Pancreas (tissue), 10 donors: Measurements from ENCODE around the gene GRB10. TPM values are rescaled to one million over a fixed set of nuclear protein-coding genes. Genes with fewer than 3 reads are reported as not detected.

Experiments
- ATAC-seq, 4 donors: fragments of 200-7000 bp; cut with Tn5 transposase; one replicate each; pipeline versions ENCODE4 v1.8.0 to v1.9.1; 2020; ENCODE audit warnings: mild to moderate bottlenecking in 4 of 4, moderate library complexity in 4 of 4
- DNase-seq, 6 donors: peaks; one replicate each; pipeline ENCODE4 v3.0.0-alpha.2; 2020
- FAIRE-seq: peaks from 2 replicates; lab custom pipeline; 2012; peaks lifted over from hg19 to GRCh38; lab: Jason Lieb, UNC
- H3K27ac ChIP-seq, 4 donors: fragments of 200-600 bp; sonication (generic); 1 replicate in 3 of 4; 2 replicates in 1 of 4; pipeline versions ENCODE4 v1.5.0 to v1.8.0; 2020
- H3K27me3 ChIP-seq, 4 donors: fragments of 200-600 bp; one replicate each; pipeline ENCODE4 v1.8.0; 2021
- H3K36me3 ChIP-seq, 3 donors: fragments of 200-600 bp; sonication (generic) in 1 of 3; one replicate each; pipeline versions ENCODE4 v1.5.0 to v1.8.0; 2020 to 2021
- H3K4me1 ChIP-seq, 3 donors: fragments of 200-600 bp; one replicate each; pipeline ENCODE4 v1.8.0; 2021
- H3K4me3 ChIP-seq, 4 donors: fragments of 200-600 bp; sonication (generic) in 2 of 4; one replicate each; pipeline versions ENCODE4 v1.5.0 to v1.8.0; 2020 to 2021
- H3K9me3 ChIP-seq, 4 donors: fragments of 200-600 bp; one replicate each; pipeline ENCODE4 v1.8.0; 2021
- WGBS, 2 donors: extraction: QIAGEN DNeasy Blood & Tissue Kit; methylation state at CpG; one replicate each; pipeline ENCODE4 v1.1.7; 2013; 5-methylcytosine and 5-hydroxymethylcytosine counted together
- intact Hi-C, 3 donors: fragments of 100-400 bp; cut with DNase I; formaldehyde crosslinking; loops; one replicate each; pipeline versions ENCODE4 v1.11.1 to v1.14.2; 2022
- polyA plus RNA-seq, 2 donors: library from polyadenylated mRNA; stranded (reverse); fragments of 200-250 nt; gene quantifications; one replicate each; pipeline ENCODE4 v1.2.3, GENCODE V29; 2013
- total RNA-seq, 6 donors: library from RNA; stranded (reverse); fragmentation: NEBNext Ultra II Directional in 4 of 6; extraction: Animal tissue kit (Norgen Biotek cat#: 25700) in 4 of 6; gene quantifications; one replicate each; pipeline versions ENCODE4 v1.2.1 to v1.2.4, GENCODE V29; 2021 to 2023
- TF ChIP-seq, protein P1 (sequence below), 4 donors: fragments of 200-600 bp; sonication (generic) in 3 of 4; IDR thresholded peaks; one replicate each; pipeline versions ENCODE4 v1.5.0 to v1.8.0; 2021; ENCODE audit warnings: antibody characterized with exemption in 4 of 4
- donor health status: healthy with polysubstance abuse.
- donor health status: DM: no; HTN: no; CAD: no; lungs with moderate emphysema.
- donor health status: DM: no; HTN: no; CAD: no.
- donor health status: control.
- donor health status: control.
- donor health status: Bipolar disorder and iron deficiency.
- donor health status: DM: yes; HTN: yes; CAD: no.
- donor health status: DM: no; HTN: no; CAD: no.
- donor health status: DM: no; HTN: no; CAD: no.
- donor health status: DM: yes; HTN: yes; CAD: no.

The GRB10 gene
- total and polyA plus RNA-seq, 8 donors = 69.9 to 199 (median 133) TPM

- Histone ChIP-seq H3K4me3 (no peak overlapping the region), H3K9me3 (no peaks in the 10 kb centered on the region), H3K4me1 (peaks cover 35 to 42% (median 37%) of the 10 kb centered on the region in 3 donors), H3K27me3 (no peaks in the 10 kb centered on the region), H3K36me3 (peaks cover 0 to 10% (median 5%) of the 10 kb centered on the region in 3 donors), H3K27ac (peak overlapping the region; percentile 4 to 57 (median 42))
- peak; percentile 19 to 32 (median 28) for ATAC-seq
- no peak for DNase-seq
- 26 to 28% methylated on average over 5 of the region's 5 CpGs for WGBS, 2 donors
- intact Hi-C loops = no loop called here
- TF ChIP-seq, protein P1, sequence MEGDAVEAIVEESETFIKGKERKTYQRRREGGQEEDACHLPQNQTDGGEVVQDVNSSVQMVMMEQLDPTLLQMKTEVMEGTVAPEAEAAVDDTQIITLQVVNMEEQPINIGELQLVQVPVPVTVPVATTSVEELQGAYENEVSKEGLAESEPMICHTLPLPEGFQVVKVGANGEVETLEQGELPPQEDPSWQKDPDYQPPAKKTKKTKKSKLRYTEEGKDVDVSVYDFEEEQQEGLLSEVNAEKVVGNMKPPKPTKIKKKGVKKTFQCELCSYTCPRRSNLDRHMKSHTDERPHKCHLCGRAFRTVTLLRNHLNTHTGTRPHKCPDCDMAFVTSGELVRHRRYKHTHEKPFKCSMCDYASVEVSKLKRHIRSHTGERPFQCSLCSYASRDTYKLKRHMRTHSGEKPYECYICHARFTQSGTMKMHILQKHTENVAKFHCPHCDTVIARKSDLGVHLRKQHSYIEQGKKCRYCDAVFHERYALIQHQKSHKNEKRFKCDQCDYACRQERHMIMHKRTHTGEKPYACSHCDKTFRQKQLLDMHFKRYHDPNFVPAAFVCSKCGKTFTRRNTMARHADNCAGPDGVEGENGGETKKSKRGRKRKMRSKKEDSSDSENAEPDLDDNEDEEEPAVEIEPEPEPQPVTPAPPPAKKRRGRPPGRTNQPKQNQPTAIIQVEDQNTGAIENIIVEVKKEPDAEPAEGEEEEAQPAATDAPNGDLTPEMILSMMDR (IDR thresholded peaks at IDR 0.05) = no peak
- no peak for FAIRE-seq
Observed at GRCh38 chr7:50667789-50668226, 114.9 kb downstream of the GRB10 start.

- peaks cover 35 to 42% (median 37%) of the 10 kb centered on the region in 3 donors for H3K4me1 ChIP-seq
- TF ChIP-seq, protein P1 (IDR thresholded peaks at IDR 0.05) = no peak
- no peak overlapping the region for H3K4me3 ChIP-seq
- ATAC-seq (peak; percentile 55 to 84 (median 70)), FAIRE-seq (no peak), DNase-seq (peak in 4 of 6 donors; percentile 60 to 75 (median 72))
- WGBS, 2 donors = 21 to 28% methylated on average over 4 of the region's 4 CpGs
- intact Hi-C loops = no loop called here
- H3K9me3 ChIP-seq = no peaks in the 10 kb centered on the region
- H3K36me3 ChIP-seq = peaks cover 0 to 14% (median 8%) of the 10 kb centered on the region in 3 donors
- H3K27me3 ChIP-seq = no peaks in the 10 kb centered on the region
- peak overlapping the region; percentile 4 to 57 (median 42) for H3K27ac ChIP-seq
Observed at GRCh38 chr7:50667338-50667737, 115.4 kb downstream of the GRB10 start.

DNA sequence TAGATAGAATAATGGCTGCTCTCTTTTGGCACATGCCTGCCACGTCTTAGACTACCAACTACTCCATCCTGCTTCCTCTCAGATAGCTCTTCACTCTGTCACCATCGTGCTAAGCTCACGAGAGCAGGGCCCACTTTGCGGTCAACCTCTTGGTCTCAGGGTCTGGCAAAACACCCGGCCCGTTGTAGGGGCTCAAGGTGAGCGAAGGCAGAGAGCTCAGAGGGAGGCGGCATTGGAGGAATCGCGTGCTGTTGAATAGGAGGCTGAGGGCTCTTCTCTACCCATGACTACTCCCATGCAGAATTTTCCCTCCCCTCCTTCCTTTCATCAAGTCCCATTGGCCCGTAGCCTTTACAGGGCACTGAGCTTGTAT is 116.6 kb downstream of the GRB10 start:
- TF ChIP-seq, protein P1 (IDR thresholded peaks at IDR 0.05) = no peak
- Histone ChIP-seq H3K27ac (no peak overlapping the region), H3K27me3 (no peaks in the 10 kb centered on the region), H3K36me3 (peaks cover 0 to 25% (median 8%) of the 10 kb centered on the region in 3 donors), H3K4me1 (peaks cover 34 to 40% (median 36%) of the 10 kb centered on the region in 3 donors), H3K9me3 (no peaks in the 10 kb centered on the region), H3K4me3 (no peak overlapping the region)
- no peak for DNase-seq
- 90 to 93% methylated on average over 11 of the region's 11 CpGs for WGBS, 2 donors
- no peak for FAIRE-seq
- ATAC-seq = no peak
- intact Hi-C loops = no loop called here

DNA sequence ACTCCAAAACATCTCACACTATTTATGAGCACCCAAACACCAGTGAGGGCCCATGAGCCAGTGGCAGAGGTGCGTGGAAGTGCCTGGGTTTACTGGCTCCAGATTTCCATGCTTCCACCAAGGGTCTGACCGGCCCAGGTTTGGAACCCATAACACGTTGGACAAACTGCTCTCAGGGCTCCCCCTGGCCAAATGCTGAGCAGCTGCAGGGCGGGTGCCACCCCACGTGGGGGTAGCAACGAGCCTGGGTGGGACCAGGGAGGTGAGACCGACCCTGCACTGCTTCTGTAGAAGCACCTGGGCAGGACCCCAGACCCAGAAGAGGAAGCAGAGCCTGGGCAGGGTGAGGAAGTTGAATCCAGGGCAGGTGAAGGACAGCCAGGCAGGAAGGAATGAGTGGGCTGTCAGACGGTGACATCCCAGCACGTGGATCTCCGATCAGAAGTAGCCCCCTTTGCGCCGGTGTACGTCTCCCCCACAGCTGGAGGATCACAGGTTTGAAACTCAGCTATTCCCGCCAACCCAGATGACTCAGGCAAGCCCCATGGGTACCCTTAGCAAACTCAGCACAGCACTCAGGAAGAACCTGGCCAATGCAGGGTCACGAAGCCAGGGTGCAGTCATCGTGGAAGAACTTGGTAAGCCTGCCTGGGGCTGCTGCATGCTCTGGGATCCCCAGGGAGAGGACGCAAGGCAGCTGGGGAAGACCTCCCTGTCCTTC is 117.1 kb downstream of the GRB10 start:
- H3K36me3 ChIP-seq = peaks cover 0 to 25% (median 8%) of the 10 kb centered on the region in 3 donors
- FAIRE-seq (no peak), ATAC-seq (no peak), DNase-seq (no peak)
- TF ChIP-seq, protein P1 (IDR thresholded peaks at IDR 0.05) = no peak
- 80 to 82% methylated on average over 17 of the region's 17 CpGs for WGBS, 2 donors
- peaks cover 28 to 40% (median 33%) of the 10 kb centered on the region in 3 donors for H3K4me1 ChIP-seq
- peak overlapping the region in 1 of 4 donors; percentile 10 for H3K27ac ChIP-seq
- H3K27me3 ChIP-seq = no peaks in the 10 kb centered on the region
- no peak overlapping the region for H3K4me3 ChIP-seq
- intact Hi-C loops = no loop called here
- no peaks in the 10 kb centered on the region for H3K9me3 ChIP-seq

DNA sequence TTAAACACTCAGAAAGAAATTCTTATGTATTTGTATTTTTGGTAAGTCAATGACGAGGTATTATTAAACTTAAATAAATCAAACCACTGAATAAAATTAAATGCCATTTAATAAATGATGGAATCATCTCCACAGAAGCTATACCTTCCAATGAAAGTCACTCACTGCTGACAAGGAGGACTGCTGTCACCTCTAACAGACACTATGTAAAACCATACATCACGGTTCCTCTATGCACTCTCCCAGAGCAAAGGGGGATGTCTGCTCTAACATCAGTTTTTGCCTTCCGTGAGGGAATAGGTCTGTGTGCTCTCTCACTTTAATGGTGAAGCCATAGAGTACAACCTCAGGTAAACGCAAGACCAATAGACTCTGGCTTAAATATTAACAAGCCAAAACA is 117.8 kb downstream of the GRB10 start:
- intact Hi-C loops = no loop called here
- DNase-seq = no peak
- Histone ChIP-seq H3K4me1 (peaks cover 27 to 40% (median 33%) of the 10 kb centered on the region in 3 donors), H3K9me3 (no peaks in the 10 kb centered on the region), H3K36me3 (peaks cover 0 to 29% (median 8%) of the 10 kb centered on the region in 3 donors), H3K27ac (no peak overlapping the region), H3K4me3 (no peak overlapping the region), H3K27me3 (no peaks in the 10 kb centered on the region)
- no peak for ATAC-seq
- WGBS, 2 donors = 52% methylated on average over 4 of the region's 4 CpGs
- TF ChIP-seq, protein P1 (IDR thresholded peaks at IDR 0.05) = no peak
- no peak for FAIRE-seq
